Measurements from ENCODE around the gene C12orf75.
"Not testable (repeated sequence)": the region's sequence is repeated elsewhere in the genome, so short reads cannot be mapped to it uniquely, and the experiment has no call there.

Gene C12orf75

DNA sequence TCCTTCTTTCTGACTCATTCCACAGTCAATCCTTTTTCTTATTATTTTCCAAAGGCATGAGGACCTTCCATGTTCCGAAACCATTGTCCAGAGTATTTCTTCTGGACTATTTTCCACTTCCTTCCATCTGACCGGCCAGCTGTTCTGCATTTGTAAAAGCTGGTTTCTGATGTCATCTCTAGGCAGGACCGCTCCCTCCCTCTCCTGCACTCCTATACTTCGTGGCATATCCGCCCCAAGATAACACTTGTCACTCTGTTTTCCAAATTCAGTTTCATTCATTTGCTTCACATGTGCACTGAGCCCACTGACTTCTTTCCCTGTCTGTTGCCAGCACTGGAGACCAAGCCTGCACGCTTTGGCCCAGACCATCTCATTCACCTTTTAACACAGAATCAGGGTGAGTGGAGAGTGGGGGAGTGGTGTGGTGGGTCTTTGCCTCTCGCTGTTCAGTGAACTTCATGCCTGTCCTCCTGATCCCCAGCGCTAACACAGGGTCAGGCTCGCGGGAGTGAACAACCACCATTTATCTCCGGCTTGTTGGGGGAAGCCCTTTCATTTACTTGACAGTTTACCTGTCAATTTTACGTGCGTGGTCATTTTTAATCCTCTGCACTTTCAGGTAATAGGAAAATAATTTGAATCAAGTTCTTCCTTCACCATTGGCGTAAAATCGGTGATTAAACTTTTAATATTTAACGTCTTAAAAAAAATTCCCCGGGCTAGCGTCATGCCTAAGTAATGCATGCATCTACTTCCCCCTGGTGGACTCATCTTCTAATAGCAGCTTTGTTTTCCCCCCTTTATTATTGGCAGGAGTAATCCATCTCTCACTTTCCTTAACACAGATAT, 52.5 kb downstream of the C12orf75 start:
- DNase-seq = peak; percentile 50

DNA sequence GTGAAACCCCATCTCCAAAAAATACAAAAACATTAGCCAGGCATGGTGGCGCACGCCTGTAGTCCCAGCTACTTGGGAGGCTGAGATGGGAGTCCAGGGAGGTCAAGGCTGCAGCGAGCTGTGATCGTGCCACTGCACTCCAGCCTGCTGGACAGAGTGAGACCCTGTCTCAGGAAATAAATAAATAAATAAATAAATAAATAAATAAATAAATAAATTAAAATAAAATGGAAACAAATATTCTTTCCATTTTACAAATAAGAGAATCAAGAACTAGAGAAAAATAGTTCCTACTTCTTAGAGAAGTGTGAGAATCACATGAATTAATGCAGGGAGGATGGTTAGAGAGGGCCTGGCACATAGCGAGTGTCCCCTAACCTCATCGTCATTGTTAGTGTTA, 53.7 kb downstream of the C12orf75 start:
- DNase-seq = no peak

DNA sequence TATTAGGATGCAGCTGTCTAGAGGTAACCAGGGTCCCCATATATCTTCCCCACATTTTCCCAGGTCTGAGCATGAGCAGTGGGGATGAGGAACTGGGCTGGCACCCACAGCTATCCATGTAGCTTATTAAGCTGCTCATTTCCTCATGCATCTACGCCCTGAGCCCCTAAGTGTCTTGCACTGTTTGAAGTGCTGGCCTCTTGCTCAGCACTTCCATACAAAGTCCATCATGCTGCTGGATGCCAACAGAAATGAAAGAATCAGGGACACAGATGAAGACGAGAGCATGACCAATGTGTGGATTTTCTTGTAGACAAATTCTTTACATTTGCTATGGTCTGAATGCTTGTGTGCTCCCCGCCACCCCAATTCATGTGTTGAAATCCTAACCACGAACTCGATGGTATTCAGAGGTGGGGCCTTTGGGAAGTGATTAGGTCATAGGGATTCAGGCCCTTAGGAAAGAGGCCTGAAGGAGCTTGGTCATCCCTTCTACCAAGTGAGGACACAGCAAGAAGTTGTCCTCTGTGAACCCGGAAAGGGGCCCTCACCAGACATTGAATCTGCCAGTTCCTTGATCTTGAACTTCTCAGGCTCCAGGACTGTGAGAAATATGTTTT, 54.5 kb downstream of the C12orf75 start:
- DNase-seq = no peak

DNA sequence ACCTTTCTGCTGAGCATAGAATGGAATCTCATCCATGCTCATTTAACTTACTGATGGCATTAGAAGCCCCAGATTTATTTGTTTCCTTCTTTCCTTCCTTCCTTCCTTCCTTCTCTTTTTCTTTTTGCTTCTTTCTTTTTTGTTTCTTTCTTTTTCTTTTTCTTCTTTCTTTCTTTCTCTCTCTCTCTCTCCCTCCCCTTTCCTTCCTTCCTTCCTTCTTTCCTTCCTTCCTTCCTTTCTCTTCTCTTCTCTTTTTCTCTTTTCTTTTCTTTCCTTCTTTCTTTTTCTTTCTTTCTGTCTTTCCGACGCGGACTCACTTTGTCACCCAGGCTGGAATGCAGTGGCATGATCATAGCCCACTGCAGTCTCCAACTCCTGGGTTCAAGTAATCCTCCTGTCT, 55.9 kb downstream of the C12orf75 start:
- DNase-seq = no peak

DNA sequence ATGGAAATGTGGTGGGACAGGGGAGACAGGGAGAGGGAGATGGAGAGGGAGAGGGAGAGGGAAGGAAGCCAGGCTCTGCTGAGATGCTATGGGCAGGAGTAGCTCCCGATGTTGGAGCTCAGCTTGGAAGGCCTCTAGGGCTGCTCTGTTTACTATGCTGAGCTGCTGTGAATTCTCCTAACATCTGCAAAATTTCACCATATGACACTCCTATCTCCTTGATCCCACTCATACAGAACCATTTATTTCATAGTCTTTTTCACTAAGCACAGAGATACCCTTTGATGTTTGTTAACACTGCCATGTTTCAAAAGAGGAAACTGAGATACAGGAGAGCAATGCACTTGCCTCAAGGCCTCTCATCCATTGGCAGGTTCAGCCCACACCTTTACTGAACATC, 60.7 kb downstream of the C12orf75 start:
- no peak for DNase-seq

DNA sequence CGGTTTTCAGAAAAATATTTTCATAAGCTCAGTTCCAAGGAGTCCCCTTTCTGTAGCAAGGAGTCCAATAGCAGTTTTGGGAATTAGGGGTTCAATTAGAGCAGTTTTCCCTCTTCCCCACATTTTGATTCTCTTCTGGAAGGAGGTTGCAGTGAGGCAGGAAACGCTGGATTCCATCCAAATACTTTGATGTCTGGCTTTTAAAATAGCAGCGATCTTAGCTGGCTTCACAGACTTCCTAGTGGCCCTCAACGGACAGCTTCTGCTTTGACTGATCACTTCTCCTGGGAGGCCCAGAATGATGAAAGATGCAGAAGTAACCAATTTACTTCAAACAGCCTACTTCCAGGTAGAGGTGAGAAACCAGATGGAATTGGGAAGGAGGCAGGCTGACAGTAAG, 63.1 kb downstream of the C12orf75 start:
- DNase-seq = no peak

DNA sequence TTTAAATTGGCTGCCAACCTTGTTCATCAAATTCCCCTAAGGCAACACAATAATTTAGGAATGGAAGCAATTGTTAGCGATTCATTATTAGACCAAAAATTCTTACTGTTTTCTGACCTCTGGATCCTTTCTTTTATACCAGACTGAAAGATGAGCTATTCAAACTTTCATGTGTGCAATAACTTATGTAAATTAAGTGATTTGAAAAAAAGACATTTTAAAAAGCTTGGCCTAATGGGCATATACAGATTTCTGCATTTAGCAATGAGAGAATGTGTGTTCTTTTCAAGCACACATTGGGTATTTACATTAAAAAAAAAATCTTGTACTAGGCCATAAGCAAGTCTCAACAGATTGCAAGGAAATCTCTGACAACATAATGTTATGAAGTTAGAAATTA, 65.5 kb downstream of the C12orf75 start:
- no peak for DNase-seq

DNA sequence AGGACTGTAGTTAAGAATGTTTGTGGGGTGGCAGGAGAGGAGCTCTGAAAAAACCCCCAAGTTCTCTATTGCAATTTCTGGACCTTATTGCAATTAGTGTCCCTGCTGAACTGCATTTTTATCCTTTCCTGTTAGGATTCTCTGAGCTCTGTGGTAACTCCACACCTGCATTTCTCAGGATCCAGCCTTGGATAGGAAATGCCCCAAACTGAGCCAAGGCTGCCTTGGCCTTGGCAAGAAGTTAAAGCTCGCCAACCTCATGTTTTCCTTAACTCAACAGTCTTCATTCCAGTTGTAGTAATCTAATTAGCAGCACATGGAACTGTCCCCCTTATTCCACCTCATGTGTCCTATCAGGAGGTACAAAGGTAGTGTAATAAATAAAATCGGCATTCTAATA, 66.5 kb downstream of the C12orf75 start:
- no peak for DNase-seq

DNA sequence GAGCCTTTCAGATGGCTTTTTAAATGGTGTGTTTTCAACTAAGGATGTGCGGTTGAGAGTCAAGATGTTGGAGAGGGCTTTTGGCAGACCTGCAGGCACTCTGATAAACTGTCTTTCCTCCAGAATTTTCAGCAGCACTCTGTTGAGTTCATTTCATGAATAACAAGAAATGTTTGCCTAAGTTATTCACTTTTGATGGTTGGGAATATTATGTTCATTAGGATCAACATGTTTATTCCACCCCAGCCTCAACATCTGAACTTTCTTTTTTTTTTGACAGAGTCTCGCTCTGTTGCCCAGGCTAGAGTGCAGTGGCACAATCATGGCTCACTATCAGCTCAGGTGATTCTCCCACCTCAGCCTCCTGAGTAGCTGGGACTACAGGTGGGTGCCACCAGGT, 68.4 kb downstream of the C12orf75 start:
- no peak for DNase-seq

DNA sequence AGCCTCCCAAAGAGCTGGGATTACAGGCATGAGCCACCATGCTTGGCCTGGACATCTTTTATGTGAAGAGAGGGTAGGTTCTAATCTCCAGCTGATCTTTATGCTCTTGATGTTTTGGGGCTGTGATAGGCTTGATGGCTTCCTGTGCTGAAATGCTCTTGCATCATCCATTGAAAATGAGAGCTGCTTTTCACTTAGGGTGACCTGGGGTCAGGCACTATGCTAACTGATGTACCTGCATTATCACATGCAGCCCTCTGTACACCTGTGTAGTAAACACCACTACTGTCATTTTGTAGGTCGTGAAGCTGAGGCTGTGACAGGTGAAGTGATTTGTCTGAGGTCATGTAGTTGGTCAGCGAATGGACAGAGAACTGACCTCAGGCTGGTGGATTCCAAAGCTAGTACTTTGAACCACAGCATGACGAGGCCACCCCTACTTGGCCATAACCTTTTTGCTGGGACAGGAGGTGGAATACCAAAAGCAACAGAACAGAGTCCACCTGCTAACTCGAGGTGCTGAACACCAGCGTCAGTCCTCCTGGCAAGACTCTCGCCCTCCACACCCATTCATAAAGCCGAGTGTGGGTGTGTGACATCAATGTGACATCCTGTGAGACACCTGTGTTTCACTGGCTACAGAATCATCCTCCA, 69.1 kb downstream of the C12orf75 start:
- DNase-seq = no peak

DNA sequence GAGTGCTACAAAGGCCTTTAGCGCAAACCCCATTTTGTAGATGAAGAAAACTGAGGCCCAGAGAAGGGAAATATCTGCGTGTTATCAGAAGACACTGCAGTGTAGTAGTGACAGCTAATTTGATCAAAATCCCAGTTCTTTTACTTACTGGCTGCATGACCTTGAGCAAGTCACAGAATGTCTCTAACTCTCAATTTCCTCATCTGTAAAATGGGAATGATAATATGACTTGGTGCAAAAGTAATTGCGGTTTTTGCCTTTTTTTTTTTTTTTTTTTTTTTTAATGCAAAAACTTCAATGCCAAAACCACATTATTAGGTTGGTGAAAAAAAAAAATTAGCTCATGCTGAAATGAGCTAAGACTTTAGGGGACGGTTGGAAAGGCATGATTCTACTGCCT, 69.7 kb downstream of the C12orf75 start:
- no peak for DNase-seq

DNA sequence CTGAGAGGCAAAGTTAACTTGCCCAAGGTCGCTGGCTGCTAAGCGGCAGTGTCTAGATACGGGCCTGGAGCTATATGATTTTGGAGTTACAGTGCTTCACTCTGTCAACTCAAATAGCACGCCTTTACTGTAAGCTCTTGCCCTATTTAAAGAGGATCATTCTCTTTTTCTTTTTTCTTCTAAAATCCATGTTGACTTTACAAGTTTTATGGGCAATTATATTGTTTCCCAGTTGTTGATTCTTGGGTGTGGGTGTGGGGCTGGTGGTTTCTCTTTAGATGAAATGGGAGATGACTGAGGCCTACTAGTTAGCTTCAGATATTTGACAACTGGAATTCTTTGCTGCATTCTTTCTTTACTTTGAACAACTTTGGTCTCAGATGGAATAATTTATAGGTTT, 70.7 kb downstream of the C12orf75 start:
- DNase-seq = no peak

DNA sequence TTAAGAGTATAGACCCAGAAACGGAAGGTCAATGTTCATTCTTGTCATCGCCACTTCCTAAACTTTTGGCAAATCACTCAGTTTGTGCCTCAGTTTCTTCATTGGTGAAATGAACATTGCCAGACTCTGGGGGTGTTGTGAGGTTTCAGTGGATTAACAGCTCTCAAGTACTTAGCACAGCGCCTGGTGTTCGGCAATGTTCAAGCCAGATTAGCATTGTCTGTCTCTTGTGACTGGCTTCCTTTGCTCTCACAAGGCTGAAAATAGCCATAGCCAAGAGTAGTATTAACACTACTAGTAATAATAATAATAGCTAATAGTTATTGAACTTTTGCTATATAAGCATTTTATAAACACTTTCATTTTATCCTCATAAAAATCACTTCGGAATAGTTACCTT, 71.9 kb downstream of the C12orf75 start:
- no peak for DNase-seq

DNA sequence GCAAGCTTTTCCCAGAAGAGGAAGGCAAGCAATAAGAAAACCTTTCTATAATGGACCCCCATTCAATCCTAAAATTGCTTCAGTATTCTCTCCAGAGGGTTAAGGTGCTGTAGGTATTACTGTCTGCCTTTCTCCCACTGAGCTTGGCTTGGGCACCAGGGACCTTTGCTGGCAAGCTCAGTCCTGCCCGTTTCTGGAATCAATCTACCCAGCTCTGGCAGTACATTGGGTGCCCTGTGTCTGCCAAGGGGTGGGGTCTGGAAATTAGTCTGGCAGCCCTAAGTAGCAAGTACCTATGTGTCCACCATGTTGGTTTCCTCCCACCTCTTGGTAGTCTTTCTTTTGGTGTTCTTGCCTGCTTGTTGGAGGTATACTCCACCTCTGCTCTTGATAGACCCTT, 72.6 kb downstream of the C12orf75 start:
- no peak for DNase-seq

DNA sequence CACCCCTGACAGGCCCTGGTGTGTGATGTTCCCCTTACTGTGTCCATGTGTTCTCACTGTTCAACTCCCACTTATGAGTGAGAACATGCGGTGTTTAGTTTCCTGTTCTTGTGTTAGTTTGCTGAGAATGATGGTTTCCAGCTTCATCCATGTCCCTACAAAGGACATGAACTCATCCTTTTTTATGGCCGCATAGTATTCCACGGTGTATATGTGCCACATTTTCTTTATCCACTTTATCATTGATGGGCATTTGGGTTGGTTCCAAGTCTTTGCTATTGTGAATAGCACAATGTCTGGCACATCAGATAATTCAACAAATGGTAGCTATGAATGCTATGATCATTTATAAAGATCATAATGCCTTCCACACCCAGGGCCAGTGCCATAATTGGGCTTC, 73.6 kb downstream of the C12orf75 start:
- DNase-seq = not testable (repeated sequence)

DNA sequence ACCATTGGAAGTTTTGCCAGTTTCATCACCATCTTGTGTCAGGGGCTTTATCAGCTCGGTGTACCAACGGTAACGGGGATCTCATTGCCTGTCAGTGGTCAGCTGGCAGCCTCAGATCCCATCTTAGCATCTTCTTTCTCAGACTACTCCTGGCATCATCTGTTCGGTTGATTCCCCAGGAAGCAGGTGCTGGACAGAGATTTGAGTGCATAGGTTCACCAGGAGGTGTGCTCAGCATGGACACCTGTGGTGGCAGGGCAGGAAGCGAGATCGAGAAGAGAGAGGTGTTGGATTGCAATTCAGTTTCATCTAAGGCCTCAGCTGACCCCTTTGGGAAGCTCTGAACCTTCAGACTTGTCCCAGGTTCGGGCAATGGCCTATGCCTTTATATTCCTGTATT, 76.0 kb downstream of the C12orf75 start:
- DNase-seq = no peak

DNA sequence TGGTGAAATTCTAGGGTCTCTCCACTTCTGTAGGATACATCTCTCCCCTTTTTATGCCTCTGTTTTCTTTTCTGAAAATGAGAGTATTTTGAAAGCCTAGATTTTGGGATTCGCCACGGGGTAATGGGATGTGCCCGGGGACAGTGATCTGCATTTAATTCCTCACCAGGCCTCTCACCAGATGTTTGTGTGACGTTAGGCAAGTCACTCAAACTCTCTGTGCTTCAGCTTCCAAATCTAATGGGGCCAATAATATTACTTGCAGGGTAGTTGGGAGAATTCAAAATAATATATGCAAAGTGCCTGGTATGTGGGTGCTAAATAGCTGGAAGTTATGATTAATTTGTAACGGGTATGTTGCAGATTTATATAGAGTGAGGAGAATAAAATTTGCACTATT, 78.8 kb downstream of the C12orf75 start:
- no peak for DNase-seq

DNA sequence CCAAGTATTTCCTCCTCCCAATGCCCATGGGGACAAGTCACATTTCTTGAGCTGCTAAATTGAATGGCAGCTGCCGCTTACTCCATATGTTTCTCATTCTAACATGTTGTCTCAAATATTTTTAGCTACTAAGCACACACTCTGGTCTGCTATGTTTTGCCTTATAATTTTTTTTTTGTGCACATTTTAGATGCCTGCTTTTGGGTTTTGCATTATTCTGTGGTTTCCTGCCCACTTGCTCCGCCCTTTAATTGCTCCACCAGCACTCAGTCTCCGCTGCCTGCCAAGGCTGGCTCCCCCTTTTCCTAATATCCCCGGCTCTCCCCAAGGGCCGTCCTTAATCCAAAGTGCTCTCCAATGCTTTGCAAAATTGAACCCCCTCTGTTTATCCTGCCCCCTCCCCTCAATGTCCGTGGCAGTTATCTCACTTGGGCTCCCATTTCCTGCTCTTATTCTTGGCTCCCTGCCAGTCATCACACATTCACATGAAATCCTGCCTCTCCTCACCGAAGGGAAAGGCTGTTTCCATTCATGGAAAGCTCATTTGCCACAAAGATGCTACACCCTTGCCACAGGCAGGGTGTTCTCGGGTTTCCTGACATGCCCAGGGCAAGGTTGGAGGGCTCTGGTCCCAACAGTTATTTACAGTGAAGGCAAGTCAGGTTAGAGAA, 79.4 kb downstream of the C12orf75 start:
- DNase-seq = peak; percentile 90

DNA sequence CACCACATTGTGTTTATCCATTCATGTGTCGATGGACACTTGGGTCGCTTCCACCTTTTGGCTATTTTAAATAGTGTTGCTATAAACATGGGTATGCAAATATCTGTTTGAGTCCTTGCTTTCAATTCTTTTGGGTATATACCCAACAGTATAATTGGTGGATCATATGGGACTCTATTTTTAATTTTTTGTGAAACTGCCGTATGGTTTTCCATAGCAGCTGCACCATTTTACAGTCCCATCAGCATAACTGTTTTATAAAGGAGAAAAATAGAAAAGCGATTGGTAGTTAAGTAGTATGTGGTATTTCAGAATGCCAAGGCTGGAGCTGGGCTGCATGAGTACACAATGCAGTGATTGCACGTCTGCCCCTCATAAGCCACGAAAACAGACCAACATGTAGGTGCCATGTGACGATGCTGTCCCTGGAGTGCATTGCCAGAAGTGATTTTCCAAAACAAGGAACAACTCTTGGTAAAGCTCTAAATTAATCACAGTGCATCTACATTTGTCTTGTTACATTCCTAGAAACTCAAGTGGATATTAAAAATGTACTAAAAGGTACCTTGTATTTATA, 83.5 kb downstream of the C12orf75 start:
- DNase-seq = no peak

DNA sequence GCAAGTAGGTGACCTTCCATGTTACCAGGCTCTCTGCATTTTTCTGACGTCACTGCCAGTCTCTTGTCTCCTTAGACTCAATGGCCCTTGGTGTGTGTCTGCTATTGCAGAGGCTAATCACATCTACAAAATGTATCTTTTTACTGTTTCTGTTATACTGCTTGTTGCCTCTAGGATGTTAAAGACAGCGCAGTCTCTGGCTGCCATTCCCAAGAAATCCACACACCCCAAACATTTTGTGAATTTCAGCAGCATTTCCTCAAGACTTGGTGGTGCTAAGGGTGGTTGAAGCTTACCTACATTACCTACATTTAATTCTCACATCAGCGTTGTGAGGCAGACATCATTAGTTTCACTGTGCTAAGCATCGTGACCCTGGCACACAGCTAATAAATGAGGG, 87.2 kb downstream of the C12orf75 start:
- DNase-seq = no peak

DNA sequence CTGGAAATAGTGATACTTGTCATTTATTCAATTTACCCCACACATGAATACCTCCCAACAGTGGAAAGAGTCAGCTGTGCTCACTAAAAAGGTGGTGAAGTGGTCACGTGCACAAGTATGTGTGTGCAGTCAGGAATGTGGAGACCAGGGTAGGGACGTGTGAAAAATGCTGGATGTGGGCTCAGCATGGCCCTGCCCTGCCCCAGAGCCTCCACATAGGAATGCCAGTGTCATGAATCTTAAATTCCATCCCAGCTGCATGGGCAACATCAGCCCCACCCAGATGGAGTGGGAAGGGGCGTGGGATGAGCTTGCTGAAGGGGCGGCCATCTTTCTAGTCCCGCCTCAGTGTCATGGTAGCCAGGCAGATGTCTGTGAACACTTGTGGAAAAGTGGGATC, 87.7 kb downstream of the C12orf75 start:
- DNase-seq = no peak

DNA sequence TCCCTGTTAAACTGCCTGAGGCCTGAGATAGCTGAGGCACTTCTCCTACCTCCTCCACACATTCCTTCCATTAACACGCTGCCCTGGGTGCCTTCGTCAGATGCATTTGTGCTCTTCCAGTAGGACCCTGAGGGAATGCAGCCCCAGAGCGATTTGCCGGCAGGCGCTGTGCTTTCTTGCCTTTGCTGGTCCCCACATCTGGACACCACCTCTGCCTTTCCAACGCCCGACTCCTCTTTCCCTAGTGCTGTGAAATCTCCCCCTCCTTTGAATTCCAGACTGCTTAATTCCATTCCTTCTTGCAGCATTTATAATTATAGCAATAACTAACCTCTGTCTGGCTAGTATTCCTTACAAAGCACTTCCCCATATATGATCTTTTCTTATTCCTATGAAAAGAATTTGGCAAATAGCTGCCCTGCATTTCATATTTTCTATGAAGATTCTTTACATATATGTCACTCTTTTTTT, 88.4 kb downstream of the C12orf75 start:
- DNase-seq = no peak

DNA sequence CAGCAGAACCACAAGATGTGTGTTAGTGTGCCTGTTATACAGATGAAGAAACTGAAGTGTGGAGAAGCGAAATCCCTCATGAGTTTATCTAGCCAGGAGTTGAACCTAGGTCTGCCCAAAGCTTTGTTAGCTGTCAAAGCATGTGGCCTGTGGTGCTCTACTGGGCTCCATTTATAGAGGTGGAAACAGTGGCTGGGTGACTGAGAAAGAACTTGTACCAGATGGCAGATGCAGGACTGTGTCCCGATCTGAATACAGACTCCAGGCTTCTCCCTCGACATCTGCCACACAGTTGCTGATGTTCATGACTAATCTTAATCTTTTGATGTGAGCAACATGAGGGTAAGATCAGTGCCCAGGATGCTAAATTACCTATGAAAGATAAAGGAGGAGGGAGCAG, 89.1 kb downstream of the C12orf75 start:
- DNase-seq = no peak

Data from NCI-H2029 treated with DMSO at 0.1 percent for 48 hours (cell line).